HCT116 (cell line): ENCODE measurements around the gene PITPNC1.

Experiments used
- CBX3 ChIP-seq: IDR thresholded peaks from 2 replicates; pipeline ENCODE4 v1.6.1; 2012; ENCODE audit warnings: low read depth
- EZH2 ChIP-seq: fragments of 200-600 bp; sonication (generic); IDR thresholded peaks from 2 replicates; pipeline ENCODE4 v1.6.1; 2017; ENCODE audit warnings: antibody characterized with exemption, mixed run types
- POLR2AphosphoS5 ChIP-seq: IDR thresholded peaks from 2 replicates; pipeline ENCODE4 v1.6.1; 2011; ENCODE audit warnings: mild to moderate bottlenecking, low read depth, low read length, moderate library complexity
- YY1 ChIP-seq: IDR thresholded peaks from 2 replicates; pipeline ENCODE4 v1.6.1; 2011; ENCODE audit warnings: low read length, low read depth, moderate library complexity, mild to moderate bottlenecking; ENCODE audit not compliant: insufficient replicate concordance; ENCODE audit errors: extremely low read depth
- TF ChIP-seq, protein P1 (sequence below), 3 experiments: fragments of 200-600 bp in 1 of 3; sonication (generic) in 1 of 3; IDR thresholded peaks in 2 of 3; conservative IDR thresholded peaks in 1 of 3; 2 replicates each; pipeline ENCODE4 v1.5.1; 2012 to 2017; ENCODE audit warnings: low read depth in 2 of 3, low read length in 2 of 3, antibody characterized with exemption in 1 of 3, borderline replicate concordance in 1 of 3, control low read depth in 1 of 3, mild to moderate bottlenecking in 1 of 3, mixed read lengths in 1 of 3, mixed run types in 1 of 3, moderate library complexity in 1 of 3; ENCODE audit not compliant: insufficient read depth in 1 of 3

DNA sequence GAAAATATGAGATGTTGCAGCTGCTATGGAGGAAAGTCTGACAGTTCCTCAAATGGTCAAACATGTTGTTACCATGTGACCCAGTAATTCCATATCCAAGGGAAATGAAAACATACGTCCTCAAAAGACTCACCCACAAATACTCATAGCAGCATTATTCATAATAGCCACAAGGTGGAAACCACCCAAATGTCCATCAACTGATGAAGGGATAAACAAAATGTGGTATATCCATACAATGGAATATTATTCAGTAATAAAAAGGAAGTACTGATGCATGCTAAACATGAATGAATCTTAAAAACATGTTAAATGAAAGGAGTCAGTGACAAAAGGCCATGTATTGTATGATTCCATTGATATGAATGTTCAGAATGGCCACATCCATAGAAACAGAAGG, 140.2 kb downstream of the PITPNC1 start:
- TF ChIP-seq POLR2AphosphoS5, result no peak
- TF ChIP-seq, protein P1, sequence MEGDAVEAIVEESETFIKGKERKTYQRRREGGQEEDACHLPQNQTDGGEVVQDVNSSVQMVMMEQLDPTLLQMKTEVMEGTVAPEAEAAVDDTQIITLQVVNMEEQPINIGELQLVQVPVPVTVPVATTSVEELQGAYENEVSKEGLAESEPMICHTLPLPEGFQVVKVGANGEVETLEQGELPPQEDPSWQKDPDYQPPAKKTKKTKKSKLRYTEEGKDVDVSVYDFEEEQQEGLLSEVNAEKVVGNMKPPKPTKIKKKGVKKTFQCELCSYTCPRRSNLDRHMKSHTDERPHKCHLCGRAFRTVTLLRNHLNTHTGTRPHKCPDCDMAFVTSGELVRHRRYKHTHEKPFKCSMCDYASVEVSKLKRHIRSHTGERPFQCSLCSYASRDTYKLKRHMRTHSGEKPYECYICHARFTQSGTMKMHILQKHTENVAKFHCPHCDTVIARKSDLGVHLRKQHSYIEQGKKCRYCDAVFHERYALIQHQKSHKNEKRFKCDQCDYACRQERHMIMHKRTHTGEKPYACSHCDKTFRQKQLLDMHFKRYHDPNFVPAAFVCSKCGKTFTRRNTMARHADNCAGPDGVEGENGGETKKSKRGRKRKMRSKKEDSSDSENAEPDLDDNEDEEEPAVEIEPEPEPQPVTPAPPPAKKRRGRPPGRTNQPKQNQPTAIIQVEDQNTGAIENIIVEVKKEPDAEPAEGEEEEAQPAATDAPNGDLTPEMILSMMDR (IDR thresholded peaks at IDR 0.05 in 2 of 3, conservative IDR thresholded peaks at IDR 0.05 in 1 of 3; ENCODE audit: borderline replicate concordance in 1 of 3, insufficient read depth in 1 of 3, low read depth in 2 of 3, low read length in 2 of 3), result peak in 2 of 3 experiments; percentile 12 to 39; a peak in 3 of 6 replicates
- TF ChIP-seq CBX3, result no peak; the same call in 1 of the 2 replicates
- no peak for TF ChIP-seq EZH2
- TF ChIP-seq YY1, result no peak
